Mononuclear cell (primary cell): ENCODE measurements around the gene PLA2G4D. TPM values are rescaled to one million over a fixed set of nuclear protein-coding genes. Genes with fewer than 3 reads are reported as not detected.

Source experiments
- H3K27me3 ChIP-seq: 2 replicates; pipeline ENCODE4 v1.6.0; 2011; ENCODE audit warnings: low read length, control low read depth; ENCODE audit not compliant: insufficient read depth
- H3K4me1 ChIP-seq: 2 replicates; pipeline ENCODE4 v1.5.1; 2011; ENCODE audit warnings: mild to moderate bottlenecking, low read length, control low read depth; ENCODE audit not compliant: insufficient read depth
- H3K4me3 ChIP-seq: 2 replicates; pipeline ENCODE4 v1.5.1; 2011; ENCODE audit warnings: mild to moderate bottlenecking, low read length, moderate library complexity
- H3K9me3 ChIP-seq: 2 replicates; pipeline ENCODE4 v1.5.1; 2011; ENCODE audit warnings: low read depth, mild to moderate bottlenecking, control low read depth, low read length
- total RNA-seq: library from RNA; depleted of rRNA; stranded (reverse); fragments of >200 nt; gene quantifications from one replicate; pipeline ENCODE4 v1.2.3, GENCODE V29; 2012

Gene PLA2G4D
- total RNA-seq, 1 donor = not detected

DNA sequence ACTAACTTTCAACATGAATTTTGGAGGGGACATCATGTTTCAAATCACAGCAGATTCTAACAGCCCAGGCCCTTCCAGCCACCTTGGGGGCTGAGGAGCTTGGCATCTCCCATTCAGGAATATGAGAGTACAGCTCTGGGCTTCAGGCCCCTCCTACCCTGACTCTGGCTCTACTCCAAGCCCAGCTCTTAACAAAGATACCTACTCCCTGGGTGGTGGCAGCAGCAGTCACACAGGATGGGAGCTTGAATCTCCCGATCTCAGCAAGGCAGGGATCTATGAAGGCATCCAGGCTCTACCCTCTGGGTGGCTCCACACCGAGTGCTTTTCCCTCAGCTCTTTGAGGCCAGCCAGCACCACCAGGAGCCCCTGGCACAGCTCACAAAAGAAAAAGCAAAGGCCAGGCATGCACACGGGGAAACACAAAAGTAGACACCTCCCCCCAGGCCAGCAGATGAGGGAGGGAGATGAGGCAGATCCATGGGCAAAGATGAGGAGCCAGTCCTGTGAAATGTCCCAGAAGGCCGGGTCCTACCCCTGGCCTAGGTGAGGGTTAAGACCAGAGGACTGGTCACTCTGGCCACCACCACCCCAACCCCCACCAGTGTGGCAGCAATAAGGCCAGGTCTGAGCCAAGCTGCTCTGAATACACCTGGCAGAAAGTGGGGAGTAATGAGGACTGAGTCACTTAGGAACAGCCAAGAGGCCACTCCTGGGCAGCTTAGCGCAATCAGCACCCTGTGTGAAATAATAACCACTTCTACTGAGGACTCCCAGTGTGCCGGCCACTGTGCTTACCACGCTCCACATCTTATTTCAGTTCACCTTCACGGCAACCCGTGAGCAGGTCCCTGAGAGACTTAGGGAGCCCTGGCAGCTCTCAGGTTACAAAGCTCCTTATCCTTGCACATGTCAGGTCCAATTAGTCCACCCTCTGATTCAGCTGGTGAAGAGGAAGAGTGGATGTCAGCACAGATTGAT is 37.8 kb upstream of the PLA2G4D start:
- Histone ChIP-seq H3K9me3 (no peaks in the 10 kb centered on the region), H3K4me1 (no peaks in the 10 kb centered on the region), H3K4me3 (no peak overlapping the region), H3K27me3 (no peaks in the 10 kb centered on the region)

DNA sequence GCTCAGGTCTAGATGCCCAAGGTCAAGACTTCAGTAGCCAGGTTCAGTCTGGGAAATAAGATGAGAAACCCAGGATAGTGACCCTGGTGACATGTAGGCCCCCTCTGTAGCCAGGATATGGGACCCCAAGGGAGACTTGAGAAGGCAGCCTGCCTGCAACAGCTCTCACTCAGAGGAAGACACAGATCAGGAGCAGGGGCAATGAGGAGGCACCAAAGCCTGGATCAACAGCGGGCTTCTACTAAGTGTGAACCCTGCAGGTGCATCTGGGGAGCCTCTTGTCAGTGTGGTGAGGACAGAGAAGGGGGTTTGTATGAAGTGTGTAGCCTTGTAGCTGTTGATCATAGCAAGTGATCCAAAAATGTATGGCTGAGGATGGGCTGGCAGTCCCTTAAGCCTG is 36.6 kb upstream of the PLA2G4D start:
- Histone ChIP-seq H3K4me1 (no peaks in the 10 kb centered on the region), H3K27me3 (no peaks in the 10 kb centered on the region), H3K9me3 (no peaks in the 10 kb centered on the region), H3K4me3 (no peak overlapping the region)

DNA sequence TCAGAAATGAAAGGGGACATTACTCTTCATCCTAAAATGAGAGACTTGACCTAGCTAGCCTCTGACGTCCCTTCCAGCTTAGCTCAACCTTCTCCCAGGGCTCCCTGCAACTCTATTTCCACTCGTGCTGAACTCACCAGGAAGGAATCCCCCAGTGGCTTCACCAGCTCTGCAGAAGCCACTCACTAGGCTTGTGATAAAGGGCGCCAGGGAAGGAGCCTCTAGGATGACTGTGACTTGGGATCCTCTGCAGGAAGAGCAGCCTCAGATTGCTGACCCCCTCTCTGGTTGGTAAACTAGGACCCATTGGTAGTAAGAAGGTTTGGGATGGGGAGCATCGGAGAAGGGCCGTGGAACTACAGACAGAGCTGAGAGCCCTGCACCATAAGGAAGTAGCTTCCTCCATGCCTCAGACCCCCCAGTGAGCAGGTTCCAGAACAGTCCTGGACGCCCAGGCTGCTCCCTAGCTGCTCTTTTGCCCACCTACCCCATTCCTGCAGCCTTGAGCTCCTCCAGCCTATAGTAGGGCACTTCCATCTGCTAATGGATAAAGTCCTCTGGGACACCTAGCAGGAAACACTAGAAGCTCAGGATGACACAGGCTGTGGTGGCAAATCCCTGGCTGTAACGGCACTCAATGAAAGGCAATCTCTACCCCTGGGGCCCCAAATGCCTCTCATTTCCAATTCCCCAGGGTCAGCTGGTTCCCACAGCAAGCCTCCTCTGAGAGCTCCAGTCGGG is 36.1 kb upstream of the PLA2G4D start:
- no peak overlapping the region for H3K4me3 ChIP-seq
- no peaks in the 10 kb centered on the region for H3K27me3 ChIP-seq
- H3K9me3 ChIP-seq = no peaks in the 10 kb centered on the region
- H3K4me1 ChIP-seq = no peaks in the 10 kb centered on the region

DNA sequence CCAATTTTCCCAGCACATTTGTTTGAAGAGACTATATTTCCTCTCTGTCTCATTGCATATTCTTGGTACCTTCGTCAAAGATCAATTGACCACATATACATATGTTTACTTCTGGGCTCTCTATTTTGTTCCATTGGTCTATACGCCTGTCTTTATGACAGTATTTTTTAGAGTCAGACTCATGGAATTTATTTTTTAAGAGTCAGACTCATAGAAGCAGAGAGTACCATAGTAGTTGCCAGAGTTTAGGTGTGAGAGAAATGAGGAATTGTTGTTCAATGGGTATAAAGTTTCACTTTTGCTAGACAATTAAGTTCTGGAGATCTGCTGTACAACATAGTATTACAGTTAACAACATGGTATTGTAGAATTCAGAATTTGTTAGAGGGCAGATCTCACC is 35.0 kb upstream of the PLA2G4D start:
- Histone ChIP-seq H3K4me3 (no peak overlapping the region), H3K9me3 (no peaks in the 10 kb centered on the region), H3K27me3 (no peaks in the 10 kb centered on the region), H3K4me1 (no peaks in the 10 kb centered on the region)

DNA sequence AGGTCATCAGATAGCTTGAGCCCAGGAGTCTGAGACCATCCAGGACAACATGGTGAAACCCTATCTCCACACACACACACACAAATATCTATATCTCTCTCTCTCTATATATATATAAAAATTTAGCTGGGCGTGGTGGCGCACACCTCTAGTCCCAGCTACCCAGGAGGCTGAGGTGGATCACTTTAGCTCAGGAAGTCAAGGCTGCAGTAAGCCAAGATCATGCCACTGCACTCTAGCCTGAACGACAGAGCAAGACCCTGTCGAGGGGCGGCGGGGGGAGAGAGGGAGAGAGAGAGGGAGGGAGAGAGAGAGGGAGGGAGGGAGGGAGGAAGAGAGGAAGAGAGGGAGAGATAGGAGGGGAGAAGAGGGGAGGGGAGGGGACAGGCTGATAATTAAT is 34.1 kb upstream of the PLA2G4D start:
- H3K27me3 ChIP-seq = no peaks in the 10 kb centered on the region

DNA sequence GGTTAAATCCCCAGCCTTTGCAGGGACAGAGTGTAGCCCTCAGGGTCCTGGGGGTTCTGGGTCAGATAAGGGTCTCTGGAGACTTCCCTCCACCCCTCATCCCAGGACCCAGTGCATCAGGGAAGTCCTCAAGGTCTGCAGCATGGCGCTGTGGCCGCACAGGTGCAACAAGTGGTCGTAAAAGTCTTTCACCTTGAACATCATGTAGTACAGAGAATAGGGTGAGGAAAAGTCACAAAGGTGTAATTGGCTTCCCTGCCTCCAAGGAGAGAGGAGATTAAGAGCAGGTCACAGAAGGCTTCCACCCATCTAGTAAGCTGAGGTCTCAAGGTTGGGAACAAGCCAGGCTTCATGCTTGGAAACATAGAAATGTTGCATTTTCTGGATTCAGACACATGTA is 29.2 kb upstream of the PLA2G4D start:
- H3K4me1 ChIP-seq = peaks cover 45% of the 10 kb centered on the region
- no peaks in the 10 kb centered on the region for H3K27me3 ChIP-seq
- no peaks in the 10 kb centered on the region for H3K9me3 ChIP-seq
- no peak overlapping the region for H3K4me3 ChIP-seq

More for the DNA sequence above, 34.1 kb upstream of the PLA2G4D start:
- Histone ChIP-seq H3K4me1 (no peaks in the 10 kb centered on the region), H3K4me3 (no peak overlapping the region), H3K9me3 (no peaks in the 10 kb centered on the region)

DNA sequence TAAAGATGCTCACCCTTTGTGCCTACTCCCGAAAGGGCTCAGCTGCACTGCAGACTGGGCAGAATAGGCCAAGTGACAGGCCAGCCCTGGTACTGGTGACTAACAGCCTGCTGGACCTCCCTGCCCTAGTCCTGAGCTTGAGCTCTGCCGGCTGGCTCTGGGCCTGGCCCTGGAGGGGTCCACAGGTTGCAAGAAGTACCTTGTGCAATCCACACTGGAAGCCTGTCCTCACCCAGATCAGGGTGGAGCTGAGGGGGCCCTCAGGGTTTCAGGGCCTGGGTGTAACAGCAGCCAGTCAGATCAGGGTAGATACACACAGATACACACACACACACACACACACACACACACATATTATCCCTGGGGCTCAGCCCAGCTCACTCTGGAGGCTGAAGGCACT is 27.3 kb upstream of the PLA2G4D start:
- Histone ChIP-seq H3K4me3 (no peak overlapping the region), H3K9me3 (no peaks in the 10 kb centered on the region), H3K4me1 (peaks cover 46% of the 10 kb centered on the region), H3K27me3 (no peaks in the 10 kb centered on the region)

DNA sequence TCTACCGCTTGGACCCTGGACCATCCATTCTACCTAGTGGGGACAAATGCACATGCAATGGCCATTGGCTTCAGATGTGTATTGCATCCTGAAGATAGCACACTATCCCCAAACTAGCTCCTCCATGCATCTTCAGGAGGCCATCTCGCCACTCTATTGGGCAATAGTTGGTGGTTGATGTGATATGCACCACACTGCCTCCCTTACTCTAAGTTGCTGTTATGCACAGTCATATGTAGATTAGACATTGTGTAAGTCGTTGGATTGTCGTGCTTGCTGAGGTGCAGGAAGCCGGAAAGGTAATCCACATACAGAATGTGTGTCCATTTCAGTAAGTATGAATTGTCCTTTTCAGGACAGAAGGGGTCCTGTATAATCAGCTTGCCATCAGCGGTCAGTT is 26.7 kb upstream of the PLA2G4D start:
- H3K9me3 ChIP-seq = no peaks in the 10 kb centered on the region
- no peaks in the 10 kb centered on the region for H3K27me3 ChIP-seq
- peaks cover 46% of the 10 kb centered on the region for H3K4me1 ChIP-seq
- H3K4me3 ChIP-seq = no peak overlapping the region

DNA sequence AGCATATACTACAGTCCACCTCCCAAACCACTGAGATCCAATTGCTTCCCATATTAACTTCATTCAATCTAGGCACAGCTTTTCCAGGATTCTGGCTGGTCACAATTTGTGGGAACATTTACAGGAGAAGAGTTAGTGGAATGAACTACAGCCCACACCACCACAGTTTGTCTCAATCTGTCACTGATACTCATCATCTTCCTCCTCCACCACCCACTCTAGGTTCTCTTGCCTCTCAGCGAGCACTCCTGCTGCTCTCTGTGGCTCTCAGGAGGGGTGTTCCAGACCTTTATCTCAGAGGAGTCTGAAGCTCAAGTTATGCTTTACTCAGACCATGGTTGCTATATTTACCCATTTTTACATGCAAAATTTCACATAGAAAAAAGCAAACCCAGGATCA is 25.9 kb upstream of the PLA2G4D start:
- Histone ChIP-seq H3K4me3 (no peak overlapping the region), H3K4me1 (peaks cover 46% of the 10 kb centered on the region), H3K27me3 (no peaks in the 10 kb centered on the region), H3K9me3 (no peaks in the 10 kb centered on the region)

DNA sequence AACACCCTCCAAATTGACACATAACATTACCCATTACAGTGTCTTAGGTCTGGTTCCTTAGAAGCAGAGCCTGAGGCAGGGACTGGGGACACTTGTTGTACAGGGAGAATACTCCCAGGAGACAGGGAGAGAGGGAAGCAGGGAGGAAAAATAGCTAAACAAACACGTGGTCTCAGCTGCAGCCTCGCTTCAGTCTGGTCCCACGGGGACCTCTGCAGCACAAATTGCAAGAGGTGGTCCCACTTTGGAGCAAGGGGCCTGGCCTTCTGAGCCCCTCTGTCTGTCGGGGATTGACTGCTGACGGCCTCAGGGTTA is 25.0 kb upstream of the PLA2G4D start:
- no peaks in the 10 kb centered on the region for H3K9me3 ChIP-seq
- H3K27me3 ChIP-seq = no peaks in the 10 kb centered on the region
- H3K4me1 ChIP-seq = peaks cover 46% of the 10 kb centered on the region
- no peak overlapping the region for H3K4me3 ChIP-seq

DNA sequence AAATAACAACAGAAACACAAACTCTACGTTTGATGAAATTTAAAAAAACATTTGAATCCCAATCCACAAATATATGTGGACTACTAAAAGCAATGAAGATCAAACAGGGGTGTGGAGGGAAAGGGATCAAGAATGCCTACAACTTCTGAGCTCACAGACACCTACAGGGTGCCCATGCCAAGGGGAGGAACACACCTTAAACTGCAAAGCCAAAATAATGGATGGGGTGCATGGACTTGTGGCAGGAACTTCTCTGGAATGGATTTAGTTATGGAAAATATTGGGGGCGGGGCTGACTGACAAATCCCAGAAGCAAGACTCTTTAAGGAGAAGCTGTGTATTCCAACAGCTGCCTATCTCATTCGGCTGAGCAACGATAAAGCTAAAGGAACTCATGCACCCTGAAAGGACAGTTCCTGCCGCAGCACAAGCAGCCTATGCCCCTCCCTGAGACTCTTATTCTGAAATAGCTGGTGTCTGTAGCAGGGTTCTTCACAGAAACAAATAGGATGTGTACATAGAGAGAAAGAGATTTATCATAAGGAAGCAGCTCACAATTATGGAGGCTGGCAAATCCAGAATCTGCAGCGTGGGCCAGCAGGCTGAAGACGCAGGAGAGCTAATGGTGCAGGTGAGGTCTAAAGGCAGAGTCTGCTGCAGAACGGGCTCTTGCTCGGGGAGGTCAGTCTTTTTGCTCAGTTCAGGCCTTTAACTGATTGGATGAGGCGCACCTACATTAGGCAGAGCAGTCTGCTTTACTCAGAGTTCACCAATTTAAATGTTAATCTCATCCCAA is 24.5 kb upstream of the PLA2G4D start:
- Histone ChIP-seq H3K9me3 (no peaks in the 10 kb centered on the region), H3K27me3 (no peaks in the 10 kb centered on the region), H3K4me3 (no peak overlapping the region), H3K4me1 (peaks cover 46% of the 10 kb centered on the region)

DNA sequence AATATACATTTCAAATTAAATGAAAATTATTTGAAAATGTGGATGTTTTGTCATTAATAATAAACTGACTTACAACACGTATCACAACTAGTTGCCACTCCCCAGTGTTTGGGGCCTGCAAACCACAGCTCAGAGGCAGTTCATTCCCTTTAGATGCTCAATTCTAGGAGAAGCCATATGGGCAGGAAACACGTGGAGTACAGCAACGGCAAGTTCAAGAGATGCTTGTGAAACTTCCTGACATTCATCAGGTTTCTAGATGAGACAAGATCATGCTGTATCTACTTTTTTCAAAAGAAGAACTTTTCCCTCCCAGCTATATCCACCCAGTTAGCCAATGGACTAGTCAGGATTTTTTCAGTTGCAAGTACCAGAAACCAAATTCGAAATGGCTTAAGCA is 17.6 kb upstream of the PLA2G4D start:
- Histone ChIP-seq H3K4me3 (no peak overlapping the region), H3K9me3 (no peaks in the 10 kb centered on the region), H3K4me1 (peaks cover 42% of the 10 kb centered on the region), H3K27me3 (no peaks in the 10 kb centered on the region)

DNA sequence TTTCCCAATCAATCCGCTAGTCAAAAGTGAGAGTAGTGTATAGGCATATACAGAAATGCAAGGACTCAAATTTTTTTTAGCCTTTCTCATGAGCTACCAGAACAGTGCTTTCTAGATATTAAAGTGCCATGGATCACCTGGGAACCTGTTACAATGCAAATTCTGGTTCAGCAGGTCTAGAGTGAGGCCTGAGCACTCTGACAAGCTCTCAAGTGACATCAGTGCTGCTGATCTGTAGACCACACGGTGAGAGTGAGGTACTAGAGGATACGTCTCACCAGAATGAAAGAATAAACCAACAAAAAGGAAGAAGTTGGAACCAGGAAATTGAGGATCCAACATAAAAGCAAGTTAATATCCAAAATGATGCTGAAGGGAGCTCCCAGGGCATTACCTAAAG is 16.0 kb upstream of the PLA2G4D start:
- no peaks in the 10 kb centered on the region for H3K27me3 ChIP-seq
- H3K9me3 ChIP-seq = no peaks in the 10 kb centered on the region
- H3K4me3 ChIP-seq = no peak overlapping the region
- peaks cover 58% of the 10 kb centered on the region for H3K4me1 ChIP-seq

DNA sequence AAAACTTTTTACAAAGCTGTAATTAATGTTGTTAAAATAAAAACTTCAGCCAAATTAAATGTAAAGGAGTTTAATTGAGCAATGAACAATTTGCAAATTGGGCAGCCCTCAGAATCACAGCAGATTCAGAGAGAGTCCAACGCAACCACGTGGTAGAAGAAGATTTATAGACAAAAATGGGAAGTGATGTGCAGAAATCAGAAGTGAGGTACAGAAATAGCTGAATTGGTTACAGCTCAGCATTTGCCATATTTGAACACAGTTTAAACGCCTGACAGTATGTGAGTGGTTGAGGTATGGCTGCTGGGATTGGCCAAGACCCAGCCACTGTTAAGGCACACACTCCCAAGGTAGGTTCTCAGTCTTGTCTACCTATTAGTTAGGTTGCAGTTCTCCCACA is 14.4 kb upstream of the PLA2G4D start:
- Histone ChIP-seq H3K4me1 (peaks cover 70% of the 10 kb centered on the region), H3K27me3 (no peaks in the 10 kb centered on the region), H3K9me3 (no peaks in the 10 kb centered on the region), H3K4me3 (no peak overlapping the region)

DNA sequence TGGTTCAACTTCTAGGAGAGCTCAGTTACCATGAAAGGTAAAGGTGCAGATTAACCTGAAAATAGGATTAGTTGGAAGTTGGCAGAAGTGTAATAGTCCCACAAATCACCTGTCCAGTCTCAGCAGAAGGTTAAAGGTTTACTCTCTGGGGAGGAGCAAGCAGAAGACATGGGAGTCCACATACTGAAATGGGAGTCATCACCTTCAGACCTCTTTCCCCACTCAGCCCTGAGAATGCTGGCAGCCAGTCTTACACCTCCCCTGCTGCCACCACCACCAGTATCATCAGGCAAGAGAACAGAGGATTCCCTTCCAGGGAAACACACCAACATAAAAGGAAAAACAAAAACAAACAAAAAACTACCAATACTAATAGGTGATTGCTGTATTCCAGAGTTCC is 13.8 kb upstream of the PLA2G4D start:
- peaks cover 70% of the 10 kb centered on the region for H3K4me1 ChIP-seq
- H3K27me3 ChIP-seq = no peaks in the 10 kb centered on the region
- no peaks in the 10 kb centered on the region for H3K9me3 ChIP-seq
- H3K4me3 ChIP-seq = no peak overlapping the region
